Activated naive CD4-positive, alpha-beta T cell treated with anti-CD3 and anti-CD28 coated beads, Interleukin-2, amount 50 U/mL, for 24 hours (primary cell): ENCODE measurements around the gene ARHGAP42.

Source experiments
- H3K27ac Mint-ChIP-seq: one replicate; pipeline ENCODE4 v1.8.0; 2021; ENCODE audit warnings: mild to moderate bottlenecking, mixed read lengths
- H3K27me3 Mint-ChIP-seq: one replicate; pipeline ENCODE4 v1.8.0; 2021; ENCODE audit warnings: mixed read lengths
- H3K36me3 Mint-ChIP-seq: one replicate; pipeline ENCODE4 v1.8.0; 2021; ENCODE audit warnings: mixed read lengths
- H3K4me1 Mint-ChIP-seq: one replicate; pipeline ENCODE4 v1.8.0; 2021; ENCODE audit warnings: mixed read lengths
- H3K4me3 Mint-ChIP-seq: one replicate; pipeline ENCODE4 v1.8.0; 2021; ENCODE audit warnings: mild to moderate bottlenecking, mixed read lengths
- H3K9me3 Mint-ChIP-seq: one replicate; pipeline ENCODE4 v1.8.0; 2021; ENCODE audit warnings: mixed read lengths

The ARHGAP42 gene

GRCh38 chr11:100753571-100753970, 66.5 kb downstream of the ARHGAP42 start:
- Mint-ChIP-seq H3K4me1 (no peaks in the 10 kb centered on the region), H3K27ac (no peak overlapping the region), H3K27me3 (no peaks in the 10 kb centered on the region), H3K4me3 (no peak overlapping the region), H3K36me3 (no peaks in the 10 kb centered on the region), H3K9me3 (peaks cover 9% of the 10 kb centered on the region)

GRCh38 chr11:100756559-100756958, 69.5 kb downstream of the ARHGAP42 start:
- no peaks in the 10 kb centered on the region for H3K27me3 Mint-ChIP-seq
- no peaks in the 10 kb centered on the region for H3K36me3 Mint-ChIP-seq

GRCh38 chr11:100757646-100758045, 70.6 kb downstream of the ARHGAP42 start:
- Mint-ChIP-seq H3K27me3 (no peaks in the 10 kb centered on the region), H3K4me3 (no peak overlapping the region), H3K27ac (no peak overlapping the region), H3K9me3 (no peaks in the 10 kb centered on the region), H3K36me3 (no peaks in the 10 kb centered on the region), H3K4me1 (no peaks in the 10 kb centered on the region)

More at GRCh38 chr11:100756559-100756958, 69.5 kb downstream of the ARHGAP42 start:
- Mint-ChIP-seq H3K27ac (no peak overlapping the region), H3K4me1 (no peaks in the 10 kb centered on the region), H3K9me3 (no peaks in the 10 kb centered on the region), H3K4me3 (no peak overlapping the region)

GRCh38 chr11:100759106-100759505, 72.0 kb downstream of the ARHGAP42 start:
- Mint-ChIP-seq H3K4me1 (no peaks in the 10 kb centered on the region), H3K36me3 (no peaks in the 10 kb centered on the region), H3K9me3 (no peaks in the 10 kb centered on the region), H3K27me3 (no peaks in the 10 kb centered on the region), H3K4me3 (no peak overlapping the region), H3K27ac (no peak overlapping the region)

- Mint-ChIP-seq H3K27ac (no peak overlapping the region), H3K4me3 (no peak overlapping the region), H3K9me3 (no peaks in the 10 kb centered on the region), H3K4me1 (no peaks in the 10 kb centered on the region), H3K27me3 (no peaks in the 10 kb centered on the region), H3K36me3 (no peaks in the 10 kb centered on the region)
Observed at GRCh38 chr11:100759856-100760255, 72.8 kb downstream of the ARHGAP42 start.

- Mint-ChIP-seq H3K27ac (no peak overlapping the region), H3K9me3 (no peaks in the 10 kb centered on the region), H3K27me3 (no peaks in the 10 kb centered on the region), H3K4me3 (no peak overlapping the region), H3K4me1 (no peaks in the 10 kb centered on the region), H3K36me3 (no peaks in the 10 kb centered on the region)
Observed at GRCh38 chr11:100760744-100761143, 73.7 kb downstream of the ARHGAP42 start.

GRCh38 chr11:100761841-100762240, 74.8 kb downstream of the ARHGAP42 start:
- Mint-ChIP-seq H3K9me3 (no peaks in the 10 kb centered on the region), H3K4me3 (no peak overlapping the region), H3K36me3 (no peaks in the 10 kb centered on the region), H3K4me1 (no peaks in the 10 kb centered on the region), H3K27me3 (no peaks in the 10 kb centered on the region), H3K27ac (no peak overlapping the region)

- Mint-ChIP-seq H3K27me3 (no peaks in the 10 kb centered on the region), H3K27ac (no peak overlapping the region), H3K4me1 (no peaks in the 10 kb centered on the region), H3K9me3 (no peaks in the 10 kb centered on the region), H3K4me3 (no peak overlapping the region), H3K36me3 (no peaks in the 10 kb centered on the region)
Observed at GRCh38 chr11:100766764-100767163, 79.7 kb downstream of the ARHGAP42 start.

- no peak overlapping the region for H3K4me3 Mint-ChIP-seq
- no peaks in the 10 kb centered on the region for H3K9me3 Mint-ChIP-seq
- H3K27ac Mint-ChIP-seq: no peak overlapping the region
- no peaks in the 10 kb centered on the region for H3K4me1 Mint-ChIP-seq
- no peaks in the 10 kb centered on the region for H3K27me3 Mint-ChIP-seq
- H3K36me3 Mint-ChIP-seq: no peaks in the 10 kb centered on the region
Observed at GRCh38 chr11:100769165-100769564, 82.1 kb downstream of the ARHGAP42 start.

- H3K9me3 Mint-ChIP-seq: no peaks in the 10 kb centered on the region
- H3K36me3 Mint-ChIP-seq: no peaks in the 10 kb centered on the region
- no peak overlapping the region for H3K27ac Mint-ChIP-seq
- H3K4me3 Mint-ChIP-seq: no peak overlapping the region
- no peaks in the 10 kb centered on the region for H3K27me3 Mint-ChIP-seq
- H3K4me1 Mint-ChIP-seq: no peaks in the 10 kb centered on the region
Observed at GRCh38 chr11:100769617-100770016, 82.5 kb downstream of the ARHGAP42 start.

GRCh38 chr11:100774132-100774531, 87.0 kb downstream of the ARHGAP42 start:
- no peaks in the 10 kb centered on the region for H3K36me3 Mint-ChIP-seq
- H3K27me3 Mint-ChIP-seq: no peaks in the 10 kb centered on the region
- no peak overlapping the region for H3K4me3 Mint-ChIP-seq
- no peak overlapping the region for H3K27ac Mint-ChIP-seq
- no peaks in the 10 kb centered on the region for H3K9me3 Mint-ChIP-seq
- no peaks in the 10 kb centered on the region for H3K4me1 Mint-ChIP-seq

GRCh38 chr11:100774859-100775258, 87.8 kb downstream of the ARHGAP42 start:
- Mint-ChIP-seq H3K27me3 (no peaks in the 10 kb centered on the region), H3K4me1 (no peaks in the 10 kb centered on the region), H3K9me3 (no peaks in the 10 kb centered on the region), H3K27ac (no peak overlapping the region), H3K4me3 (no peak overlapping the region), H3K36me3 (no peaks in the 10 kb centered on the region)

- no peak overlapping the region for H3K4me3 Mint-ChIP-seq
- H3K27ac Mint-ChIP-seq: no peak overlapping the region
- H3K27me3 Mint-ChIP-seq: no peaks in the 10 kb centered on the region
- H3K36me3 Mint-ChIP-seq: no peaks in the 10 kb centered on the region
- no peaks in the 10 kb centered on the region for H3K4me1 Mint-ChIP-seq
- H3K9me3 Mint-ChIP-seq: no peaks in the 10 kb centered on the region
Observed at GRCh38 chr11:100776212-100776896, 89.3 kb downstream of the ARHGAP42 start.

- no peaks in the 10 kb centered on the region for H3K27me3 Mint-ChIP-seq
- H3K9me3 Mint-ChIP-seq: no peaks in the 10 kb centered on the region
- H3K36me3 Mint-ChIP-seq: no peaks in the 10 kb centered on the region
- no peak overlapping the region for H3K27ac Mint-ChIP-seq
- H3K4me1 Mint-ChIP-seq: no peaks in the 10 kb centered on the region
- no peak overlapping the region for H3K4me3 Mint-ChIP-seq
Observed at GRCh38 chr11:100777103-100777502, 90.0 kb downstream of the ARHGAP42 start.

GRCh38 chr11:100777736-100778135, 90.6 kb downstream of the ARHGAP42 start:
- Mint-ChIP-seq H3K4me3 (no peak overlapping the region), H3K27ac (no peak overlapping the region), H3K36me3 (no peaks in the 10 kb centered on the region), H3K9me3 (no peaks in the 10 kb centered on the region), H3K27me3 (no peaks in the 10 kb centered on the region), H3K4me1 (no peaks in the 10 kb centered on the region)

GRCh38 chr11:100778166-100778785, 91.2 kb downstream of the ARHGAP42 start:
- Mint-ChIP-seq H3K27ac (no peak overlapping the region), H3K27me3 (no peaks in the 10 kb centered on the region), H3K36me3 (no peaks in the 10 kb centered on the region), H3K4me3 (no peak overlapping the region), H3K4me1 (no peaks in the 10 kb centered on the region), H3K9me3 (no peaks in the 10 kb centered on the region)

GRCh38 chr11:100780470-100780869, 93.4 kb downstream of the ARHGAP42 start:
- H3K4me3 Mint-ChIP-seq: no peak overlapping the region

More at GRCh38 chr11:100780470-100780869, 93.4 kb downstream of the ARHGAP42 start:
- Mint-ChIP-seq H3K27ac (no peak overlapping the region), H3K4me1 (no peaks in the 10 kb centered on the region), H3K36me3 (no peaks in the 10 kb centered on the region), H3K27me3 (no peaks in the 10 kb centered on the region), H3K9me3 (no peaks in the 10 kb centered on the region)
